HCT116 (cell line): ENCODE data around the gene NDST3. TPM values are rescaled to one million over a fixed set of nuclear protein-coding genes. Genes with fewer than 3 reads are reported as not detected.

ENCODE experiments used
- ATAC-seq: fragments of 200-7000 bp; cut with Tn5 transposase; 2 replicates; pipeline ENCODE4 v1.9.1; 2020; ENCODE audit warnings: mild to moderate bottlenecking, moderate library complexity
- BruUV-seq: library from RNA; stranded (reverse); fragments of 400-500 nt; replicated peaks from 2 replicates; lab custom pipeline; 2021; lab: Mats Ljungman, UMichigan
- CTCF ChIA-PET: fragments of 300-600 bp; sonication (Branson Sonifier 250); formaldehyde crosslinking; loops from one replicate; lab custom pipeline; 2021; ENCODE audit warnings: antibody characterized with exemption; lab: Charles Lee
- POLR2A ChIA-PET: fragments of 300-600, 350-600 bp; sonication (Branson Sonifier 250); formaldehyde crosslinking; loops from one replicate; lab custom pipeline; 2021; ENCODE audit warnings: antibody characterized with exemption; lab: Charles Lee
- RAD21 ChIA-PET, 2 experiments: fragments of 300-600 bp; sonication (Branson Sonifier 250); formaldehyde crosslinking; loops; one replicate each; lab custom pipeline; 2023; ENCODE audit warnings: low total read pairs in 2 of 2; ENCODE audit not compliant: uncharacterized antibody in 2 of 2, unreplicated experiment in 2 of 2, low non-redundant PET in 1 of 2; lab: Charles Lee
- DNase-seq: peaks from one replicate; pipeline ENCODE4 v3.0.0-alpha.2; 2010; ENCODE audit warnings: low read depth, low spot score
- H2AFZ ChIP-seq: fragments of 200-600 bp; shearing (Covaris generic), sonication (generic); 2 replicates; pipeline ENCODE4 v1.6.1; 2017; ENCODE audit warnings: low read depth, mixed run types, mixed read lengths, antibody characterized with exemption, low read length; ENCODE audit not compliant: poor library complexity, severe bottlenecking
- H3K27ac ChIP-seq: 2 replicates; pipeline ENCODE4 v1.5.1; 2012; ENCODE audit warnings: low read depth, low read length
- H3K27me3 ChIP-seq: fragments of 200-600 bp; sonication (generic); 2 replicates; pipeline ENCODE4 v1.6.1; 2016; ENCODE audit warnings: mixed run types, low read length, mixed read lengths; ENCODE audit not compliant: insufficient read depth
- H3K36me3 ChIP-seq, 2 experiments: fragments of 200-500 bp in 1 of 2; fragments of 200-600 bp in 1 of 2; sonication (Bioruptor generic) in 1 of 2; sonication (generic) in 1 of 2; 2 replicates each; pipeline versions ENCODE4 v1.5.1 to v1.6.1; 2014 to 2016; ENCODE audit warnings: low read length in 2 of 2, inconsistent platforms in 1 of 2, mixed read lengths in 1 of 2, mixed run types in 1 of 2; ENCODE audit not compliant: insufficient read depth in 2 of 2, control insufficient read depth in 1 of 2
- H3K4me1 ChIP-seq, 2 experiments: fragments of 200-600 bp in 1 of 2; sonication (generic) in 1 of 2; 2 replicates each; pipeline versions ENCODE4 v1.5.1 to v1.6.1; 2012 to 2017; ENCODE audit warnings: low read length in 2 of 2, inconsistent platforms in 1 of 2, mild to moderate bottlenecking in 1 of 2, mixed read lengths in 1 of 2, mixed run types in 1 of 2, moderate library complexity in 1 of 2; ENCODE audit not compliant: insufficient read depth in 2 of 2, control insufficient read depth in 1 of 2
- H3K4me2 ChIP-seq: fragments of 200-600 bp; sonication (generic); 2 replicates; pipeline ENCODE4 v1.6.1; 2017; ENCODE audit warnings: mixed run types, low read length, mixed read lengths
- H3K4me3 ChIP-seq, 2 experiments: fragments of 200-600 bp in 1 of 2; sonication (generic) in 1 of 2; replicated peaks in 1 of 2; 2 replicates each; pipeline ENCODE4 v1.5.1; 2011 to 2016; ENCODE audit warnings: low read length in 2 of 2, control low read depth in 1 of 2, low read depth in 1 of 2, mild to moderate bottlenecking in 1 of 2, mixed read lengths in 1 of 2, mixed run types in 1 of 2
- H3K79me2 ChIP-seq: fragments of 200-600 bp; sonication (generic); 2 replicates; pipeline ENCODE4 v1.6.1; 2017; ENCODE audit warnings: mild to moderate bottlenecking, mixed run types, low read length, moderate library complexity, mixed read lengths; ENCODE audit not compliant: insufficient read depth
- H3K9ac ChIP-seq: fragments of 200-600 bp; sonication (generic); 2 replicates; pipeline ENCODE4 v1.6.1; 2016; ENCODE audit warnings: low read length, mixed read lengths
- H3K9me2 ChIP-seq: fragments of 200-600 bp; sonication (generic), shearing (Covaris generic); 2 replicates; pipeline ENCODE4 v1.6.1; 2017; ENCODE audit warnings: mixed run types, mild to moderate bottlenecking, moderate library complexity; ENCODE audit not compliant: insufficient read depth
- H3K9me3 ChIP-seq, 2 experiments: fragments of 200-500 bp in 1 of 2; fragments of 200-600 bp in 1 of 2; sonication (Bioruptor generic) in 1 of 2; sonication (generic) in 1 of 2; 2 replicates each; pipeline ENCODE4 v1.6.1; 2014 to 2017; ENCODE audit warnings: low read length in 2 of 2, mixed read lengths in 2 of 2, inconsistent platforms in 1 of 2, low read depth in 1 of 2, mild to moderate bottlenecking in 1 of 2, mixed run types in 1 of 2, moderate library complexity in 1 of 2; ENCODE audit not compliant: control insufficient read depth in 1 of 2, insufficient read depth in 1 of 2
- H4K20me1 ChIP-seq: fragments of 200-600 bp; sonication (generic), shearing (Covaris generic); 2 replicates; pipeline ENCODE4 v1.6.1; 2017; ENCODE audit warnings: mixed run types, mild to moderate bottlenecking, moderate library complexity; ENCODE audit not compliant: insufficient read depth
- CBX3 ChIP-seq: IDR thresholded peaks from 2 replicates; pipeline ENCODE4 v1.6.1; 2012; ENCODE audit warnings: low read depth
- CEBPB ChIP-seq: IDR thresholded peaks from 2 replicates; pipeline ENCODE4 v1.6.1; 2012; ENCODE audit warnings: low read depth
- EGR1 ChIP-seq: IDR thresholded peaks from 2 replicates; pipeline ENCODE4 v1.6.1; 2012; ENCODE audit warnings: low read depth
- EZH2 ChIP-seq: fragments of 200-600 bp; sonication (generic); IDR thresholded peaks from 2 replicates; pipeline ENCODE4 v1.6.1; 2017; ENCODE audit warnings: antibody characterized with exemption, mixed run types
- EZH2phosphoT487 ChIP-seq: fragments of 200-600 bp; IDR thresholded peaks from 2 replicates; pipeline ENCODE4 v1.6.1; 2018; ENCODE audit warnings: antibody characterized with exemption, borderline replicate concordance
- FOSL1 ChIP-seq: IDR thresholded peaks from 2 replicates; pipeline ENCODE4 v1.6.1; 2012; ENCODE audit warnings: low read depth
- JUND ChIP-seq: IDR thresholded peaks from 2 replicates; pipeline ENCODE4 v1.6.1; 2012
- POLR2A ChIP-seq: IDR thresholded peaks from 2 replicates; pipeline ENCODE4 v1.7.0; 2011; ENCODE audit warnings: borderline replicate concordance; ENCODE audit not compliant: insufficient read depth, insufficient read length; ENCODE audit errors: extremely low read depth
- RAD21 ChIP-seq: IDR thresholded peaks from 2 replicates; pipeline ENCODE4 v1.6.1; 2012; ENCODE audit warnings: low read depth, mild to moderate bottlenecking
- SIN3A ChIP-seq: IDR thresholded peaks from 2 replicates; pipeline ENCODE4 v1.6.1; 2012; ENCODE audit warnings: low read depth
- SP1 ChIP-seq: IDR thresholded peaks from 2 replicates; pipeline ENCODE4 v1.6.1; 2012; ENCODE audit warnings: low read depth
- SRF ChIP-seq: IDR thresholded peaks from 2 replicates; pipeline ENCODE4 v1.6.1; 2012; ENCODE audit warnings: low read depth
- YY1 ChIP-seq: IDR thresholded peaks from 2 replicates; pipeline ENCODE4 v1.6.1; 2011; ENCODE audit warnings: low read length, low read depth, moderate library complexity, mild to moderate bottlenecking; ENCODE audit not compliant: insufficient replicate concordance; ENCODE audit errors: extremely low read depth
- intact Hi-C: fragments of 100-400 bp; cut with micrococcal nuclease; formaldehyde crosslinking; loops from 2 replicates; pipeline ENCODE4 v1.10.0; 2022
- total RNA-seq: library from RNA; stranded (reverse); gene quantifications from one replicate; pipeline ENCODE4 v1.2.1, GENCODE V29; 2021; ENCODE audit not compliant: unreplicated experiment
- TF ChIP-seq, protein P1 (sequence below): IDR thresholded peaks from 2 replicates; pipeline ENCODE4 v1.6.1; 2012

Gene NDST3
- total RNA-seq, 1 experiment from 2014 or later: not detected

DNA sequence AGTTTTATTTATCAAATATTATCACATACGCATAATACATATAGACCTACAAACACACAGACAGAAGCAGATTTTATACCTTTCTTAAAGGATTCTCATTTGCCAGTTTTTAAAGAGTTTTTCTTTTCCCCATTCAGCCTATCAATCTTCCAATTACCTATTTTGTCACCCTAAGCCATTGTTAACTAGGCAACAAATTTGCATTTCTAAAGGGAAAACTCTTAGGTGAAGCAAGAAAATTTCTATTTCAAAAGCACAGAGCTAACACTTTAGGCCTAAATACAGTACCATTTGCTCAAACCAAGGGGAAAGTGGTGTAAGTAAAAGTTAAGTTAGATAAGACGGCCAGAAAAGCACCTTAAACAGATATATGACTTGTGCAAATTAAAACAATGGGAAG, 156.6 kb downstream of the NDST3 start:
- TF ChIP-seq SIN3A: no peak
- no peak for TF ChIP-seq EZH2
- TF ChIP-seq SP1: no peak
- no peak for TF ChIP-seq YY1
- no peak for TF ChIP-seq EGR1
- TF ChIP-seq, protein P1, sequence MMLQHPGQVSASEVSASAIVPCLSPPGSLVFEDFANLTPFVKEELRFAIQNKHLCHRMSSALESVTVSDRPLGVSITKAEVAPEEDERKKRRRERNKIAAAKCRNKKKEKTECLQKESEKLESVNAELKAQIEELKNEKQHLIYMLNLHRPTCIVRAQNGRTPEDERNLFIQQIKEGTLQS: no peak
- TF ChIP-seq FOSL1: no peak
- TF ChIP-seq EZH2phosphoT487: no peak
- TF ChIP-seq CBX3: no peak
- no peak for TF ChIP-seq CEBPB
- no peak for TF ChIP-seq JUND
- TF ChIP-seq RAD21: no peak
- no peak for TF ChIP-seq POLR2A
- TF ChIP-seq, all 23 proteins: peak for 0
- H3K9ac ChIP-seq: no peak overlapping the region
- H3K36me3 ChIP-seq: no peaks in the 10 kb centered on the region
- H2AFZ ChIP-seq: no peak overlapping the region
- H3K27me3 ChIP-seq: no peaks in the 10 kb centered on the region
- H3K27ac ChIP-seq: no peak overlapping the region
- no peaks in the 10 kb centered on the region; the same call in 1 of the 2 replicates for H3K9me2 ChIP-seq
- DNase-seq: no peak
- no TSS peak for BruUV-seq
- no peak overlapping the region for H3K4me3 ChIP-seq
- no peaks in the 10 kb centered on the region for H3K4me1 ChIP-seq
- intact Hi-C loops: no loop called here
- no peak for ATAC-seq
- ChIA-PET POLR2A (no interaction called here), CTCF (no interaction called here), RAD21 (no interaction called here)
- no peaks in the 10 kb centered on the region for H3K79me2 ChIP-seq
- no peaks in the 10 kb centered on the region for H3K9me3 ChIP-seq
- no peak overlapping the region for H3K4me2 ChIP-seq
- H4K20me1 ChIP-seq: no peaks in the 10 kb centered on the region

DNA sequence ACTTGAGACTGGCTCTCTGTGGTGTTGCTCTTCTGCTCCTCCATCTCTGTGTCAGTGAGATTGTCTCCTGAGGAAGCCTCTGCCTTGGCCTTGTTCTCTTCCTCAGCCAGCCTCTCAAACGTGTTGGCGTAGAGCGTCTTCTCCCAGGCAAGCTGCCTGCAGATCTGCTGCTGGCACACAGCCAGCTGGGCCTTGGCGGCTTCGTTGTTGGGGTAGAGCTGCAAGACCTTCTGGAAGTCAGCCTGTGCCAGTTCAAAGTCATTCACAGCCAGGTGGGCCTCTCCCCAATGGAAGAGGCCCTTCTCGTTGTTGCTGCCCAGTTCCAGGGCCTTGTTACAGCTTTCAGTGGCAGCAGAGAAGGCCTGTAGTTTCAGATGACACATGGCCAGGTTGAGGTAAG, 159.1 kb downstream of the NDST3 start:
- POLR2A ChIA-PET: no interaction called here
- H3K9me2 ChIP-seq: no peaks in the 10 kb centered on the region; the same call in 1 of the 2 replicates
- CTCF ChIA-PET: no interaction called here
- no peak for ATAC-seq
- no peak overlapping the region for H2AFZ ChIP-seq
- no peaks in the 10 kb centered on the region; a peak in 1 of 4 replicates for H3K9me3 ChIP-seq
- intact Hi-C loops: no loop called here
- no peak overlapping the region for H3K4me3 ChIP-seq
- no peak overlapping the region for H3K9ac ChIP-seq
- no peaks in the 10 kb centered on the region for H3K4me1 ChIP-seq
- TF ChIP-seq CBX3: no peak
- TF ChIP-seq FOSL1: no peak
- TF ChIP-seq SP1: no peak
- TF ChIP-seq SRF: no peak
- no peak for TF ChIP-seq JUND
- H4K20me1 ChIP-seq: no peaks in the 10 kb centered on the region
- BruUV-seq: no TSS peak
- no peaks in the 10 kb centered on the region for H3K27me3 ChIP-seq
- H3K79me2 ChIP-seq: no peaks in the 10 kb centered on the region
- H3K27ac ChIP-seq: no peak overlapping the region
- no peak overlapping the region for H3K4me2 ChIP-seq
- no peaks in the 10 kb centered on the region for H3K36me3 ChIP-seq
- no peak for DNase-seq
- RAD21 ChIA-PET: no interaction called here
